Retinal pigment epithelial cell (primary cell): ENCODE measurements around the gene ANKLE1.

Experiments
- DNase-seq: peaks from one replicate; pipeline ENCODE4 v3.0.0-alpha.2; 2010; ENCODE audit warnings: low read depth
- H3K4me3 ChIP-seq: 2 replicates; pipeline ENCODE4 v1.5.1; 2011; ENCODE audit warnings: mild to moderate bottlenecking, low read length, control low read depth, moderate library complexity
- TF ChIP-seq, protein P1 (sequence below): conservative IDR thresholded peaks from 2 replicates; pipeline ENCODE4 v1.5.1; 2011; ENCODE audit warnings: low read depth, low read length, control low read depth, inconsistent platforms

The ANKLE1 gene

DNA sequence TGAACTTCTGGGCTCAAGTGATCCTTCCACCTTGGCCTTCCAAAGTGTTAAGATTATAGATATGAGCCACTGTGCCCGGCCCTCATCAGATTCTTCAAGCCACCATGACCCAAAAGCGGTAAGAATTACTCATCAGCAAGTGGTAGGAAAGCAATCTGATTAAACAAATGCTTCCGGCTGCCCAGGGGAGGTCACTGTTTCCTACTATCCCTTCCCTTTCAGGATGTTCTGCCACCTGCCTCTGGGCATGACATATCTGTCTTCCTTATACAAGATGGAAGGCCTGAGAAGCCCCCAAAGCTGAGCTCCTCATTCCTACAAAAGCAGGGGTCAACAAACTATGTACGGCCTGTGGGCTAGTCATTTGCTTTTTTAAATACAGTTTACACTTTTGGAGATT is 14.6 kb downstream of the ANKLE1 start:
- no peak for DNase-seq
- H3K4me3 ChIP-seq: no peak overlapping the region
- TF ChIP-seq, protein P1, sequence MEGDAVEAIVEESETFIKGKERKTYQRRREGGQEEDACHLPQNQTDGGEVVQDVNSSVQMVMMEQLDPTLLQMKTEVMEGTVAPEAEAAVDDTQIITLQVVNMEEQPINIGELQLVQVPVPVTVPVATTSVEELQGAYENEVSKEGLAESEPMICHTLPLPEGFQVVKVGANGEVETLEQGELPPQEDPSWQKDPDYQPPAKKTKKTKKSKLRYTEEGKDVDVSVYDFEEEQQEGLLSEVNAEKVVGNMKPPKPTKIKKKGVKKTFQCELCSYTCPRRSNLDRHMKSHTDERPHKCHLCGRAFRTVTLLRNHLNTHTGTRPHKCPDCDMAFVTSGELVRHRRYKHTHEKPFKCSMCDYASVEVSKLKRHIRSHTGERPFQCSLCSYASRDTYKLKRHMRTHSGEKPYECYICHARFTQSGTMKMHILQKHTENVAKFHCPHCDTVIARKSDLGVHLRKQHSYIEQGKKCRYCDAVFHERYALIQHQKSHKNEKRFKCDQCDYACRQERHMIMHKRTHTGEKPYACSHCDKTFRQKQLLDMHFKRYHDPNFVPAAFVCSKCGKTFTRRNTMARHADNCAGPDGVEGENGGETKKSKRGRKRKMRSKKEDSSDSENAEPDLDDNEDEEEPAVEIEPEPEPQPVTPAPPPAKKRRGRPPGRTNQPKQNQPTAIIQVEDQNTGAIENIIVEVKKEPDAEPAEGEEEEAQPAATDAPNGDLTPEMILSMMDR: peak; percentile 15

DNA sequence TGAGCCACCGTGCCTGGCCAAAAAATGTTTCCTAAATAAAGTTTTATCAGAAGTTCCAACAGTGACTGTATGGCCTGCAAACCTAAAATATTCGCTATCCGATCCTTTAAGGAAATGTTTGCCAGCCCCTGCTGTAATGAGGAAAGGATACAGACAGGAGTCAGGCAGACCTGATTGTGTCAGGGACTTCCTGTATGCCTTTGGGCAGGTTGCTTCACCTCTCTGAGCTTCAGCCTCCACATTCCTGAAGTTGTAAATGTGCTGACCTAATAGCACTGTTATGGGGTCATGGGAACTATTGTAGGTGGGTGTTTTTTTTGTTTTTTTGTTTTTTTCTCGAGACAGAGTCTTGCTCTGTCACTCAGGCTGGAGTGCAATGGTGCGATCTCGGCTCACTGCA is 15.3 kb downstream of the ANKLE1 start:
- DNase-seq: no peak
- no peak overlapping the region for H3K4me3 ChIP-seq
- TF ChIP-seq, protein P1: no peak

DNA sequence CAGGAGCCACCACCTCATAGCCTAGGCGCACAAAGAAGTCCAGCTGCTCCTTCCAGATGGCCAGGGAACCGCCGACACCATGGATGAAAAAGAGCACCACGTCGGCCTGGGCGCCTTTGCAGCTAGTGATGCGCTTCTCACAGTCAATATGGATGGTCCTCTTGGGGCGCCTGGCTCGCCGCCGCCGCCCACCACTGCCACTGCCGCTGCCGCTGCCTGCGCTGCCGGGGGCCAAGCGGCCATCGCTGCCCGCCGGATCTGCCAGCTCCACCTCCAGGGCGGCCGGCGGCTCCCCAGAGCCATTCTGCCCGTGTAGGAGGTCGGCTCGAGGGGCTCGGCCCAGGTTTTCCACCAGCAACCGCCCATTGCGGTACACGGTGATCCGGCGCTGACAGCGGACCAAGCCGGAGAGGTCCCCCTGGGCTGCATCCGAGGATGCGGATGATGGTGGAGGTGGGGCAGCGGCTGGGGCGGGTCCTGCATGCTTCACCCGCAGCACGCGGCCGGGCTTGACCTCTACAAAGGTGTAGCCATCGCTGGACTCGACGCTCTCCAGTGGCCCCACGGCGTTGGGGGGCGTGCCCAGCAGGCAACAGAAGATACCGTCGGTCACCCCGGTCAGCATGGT is 19.4 kb downstream of the ANKLE1 start:
- no peak overlapping the region for H3K4me3 ChIP-seq
- DNase-seq: no peak
- TF ChIP-seq, protein P1: no peak

DNA sequence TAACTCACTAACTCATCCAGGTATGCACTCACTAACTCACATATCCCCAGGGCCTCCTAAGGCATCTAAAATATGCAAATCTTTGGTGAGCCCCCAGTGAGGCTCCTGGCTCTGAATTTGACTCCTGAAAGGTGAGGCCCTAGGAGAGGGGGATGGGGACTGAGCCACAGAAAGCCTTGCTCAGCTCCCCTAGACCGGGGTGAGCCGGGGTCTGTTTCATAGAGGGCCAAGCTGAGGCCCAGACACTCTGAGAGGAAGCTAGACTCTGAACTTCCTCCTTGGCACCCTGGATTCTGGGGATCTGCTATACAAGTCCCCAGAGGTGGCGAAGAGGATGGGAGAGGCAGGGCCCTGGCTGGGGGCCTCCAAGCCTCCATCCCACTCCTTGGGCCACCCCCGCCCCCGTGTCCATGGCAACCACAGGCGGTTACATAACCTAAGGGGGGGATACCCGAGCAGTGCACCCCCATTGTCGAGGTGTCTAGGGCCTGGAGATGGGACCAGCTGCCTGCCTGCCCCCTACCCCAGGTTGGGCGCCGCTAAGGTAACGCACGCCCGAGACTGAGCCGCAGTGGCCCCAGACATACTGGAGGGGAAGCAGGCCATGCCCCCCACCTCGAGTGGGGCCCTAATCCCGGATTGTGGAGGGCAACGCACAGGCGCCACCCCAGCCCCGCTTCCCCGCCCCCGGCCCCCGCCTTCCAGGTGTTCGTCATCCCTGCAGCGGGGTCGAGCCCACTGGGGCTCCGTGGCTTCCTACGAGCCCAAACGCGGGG is 20.9 kb downstream of the ANKLE1 start:
- DNase-seq: no peak
- TF ChIP-seq, protein P1: no peak
- peak overlapping the region; percentile 69 for H3K4me3 ChIP-seq

DNA sequence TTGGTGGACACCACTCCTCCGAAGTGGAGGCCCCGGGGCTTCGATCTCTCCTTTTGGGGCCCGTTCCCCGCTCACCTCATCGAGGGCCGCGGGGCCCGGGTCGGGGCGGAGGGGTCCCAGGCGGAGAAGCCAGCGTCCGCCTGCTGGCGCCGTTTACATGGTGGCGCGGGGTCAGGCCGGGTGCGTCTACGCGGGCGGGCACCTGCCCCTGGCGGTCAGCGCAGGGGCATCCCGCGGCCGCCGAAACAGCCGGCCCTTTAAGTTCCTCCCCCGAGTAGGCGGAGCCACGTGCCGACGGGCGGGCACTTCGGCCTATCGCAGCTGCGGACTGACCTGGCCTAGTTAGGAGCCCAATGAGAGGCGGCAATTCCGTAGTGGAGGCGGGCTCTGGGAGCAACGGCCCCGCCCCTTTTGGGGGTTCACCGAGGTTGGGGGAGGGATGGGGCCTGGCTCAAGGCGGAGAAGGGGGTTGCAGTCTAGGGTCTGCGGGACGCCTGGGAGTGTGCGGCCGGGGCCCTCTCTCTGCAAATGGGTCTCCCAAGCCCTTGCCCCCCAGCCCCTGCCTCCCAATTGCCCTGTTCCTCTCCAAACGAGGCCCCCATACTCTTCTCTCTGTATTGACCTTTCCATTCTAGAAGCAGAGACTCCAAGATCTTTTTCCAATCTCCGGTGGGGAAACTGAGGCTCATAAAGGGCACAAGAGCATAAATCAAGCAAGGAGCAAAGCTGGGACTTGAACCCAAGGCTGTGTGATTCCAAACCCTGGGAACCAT is 21.7 kb downstream of the ANKLE1 start, which contains the start of gene ABHD8:
Gene ABHD8 (minus strand): TSS at position 259 of the 773 bp plus-strand sequence. CDS start 1,809 bp downstream, outside the sequence.
- TF ChIP-seq, protein P1: peak; percentile 34
- peak within 1 kb of the TSS; percentile 69 for H3K4me3 ChIP-seq
- DNase-seq: peak; percentile 84

DNA sequence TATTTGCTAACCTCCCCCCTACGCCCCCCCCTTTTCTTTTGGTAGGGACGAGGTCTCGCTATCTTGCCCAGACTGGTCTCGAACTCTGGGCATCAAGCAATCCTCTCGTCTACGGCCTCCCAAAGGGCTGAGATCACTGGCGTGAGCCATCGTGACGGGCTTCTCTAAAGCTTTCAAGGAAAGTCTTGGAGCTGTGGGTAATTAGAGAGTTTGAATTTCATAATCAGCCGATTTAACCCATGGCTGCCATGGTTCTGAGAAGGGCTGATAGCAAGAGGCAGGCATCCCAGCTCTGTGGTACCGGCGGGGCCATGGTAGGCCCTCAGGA is 22.2 kb downstream of the ANKLE1 start:
- no peak overlapping the region for H3K4me3 ChIP-seq
- no peak for DNase-seq
- TF ChIP-seq, protein P1: no peak
